PC-9 (cell line): Measurements from ENCODE around the gene COPZ1. TPM values are rescaled to one million over a fixed set of nuclear protein-coding genes. Genes with fewer than 3 reads are reported as not detected.
A peak's percentile ranks its signal among the peaks of the same experiment; 100 is the strongest.

Experiments used
- BruUV-seq: library from RNA; stranded (reverse); fragments of 400-500 nt; replicated peaks from 2 replicates; lab custom pipeline; 2021; lab: Mats Ljungman, UMichigan
- CTCF ChIA-PET: fragments of 300-600 bp; sonication (Branson Sonifier 250); formaldehyde crosslinking; loops from one replicate; lab custom pipeline; 2022; ENCODE audit warnings: antibody characterized with exemption; lab: Charles Lee
- POLR2A ChIA-PET: fragments of 300-600 bp; sonication (Branson Sonifier 250); formaldehyde crosslinking; loops from one replicate; lab custom pipeline; 2022; ENCODE audit warnings: antibody characterized with exemption; ENCODE audit not compliant: unreplicated experiment; lab: Charles Lee
- DNase-seq, 2 experiments: peaks; one replicate each; pipeline versions ENCODE4 v3.0.0 to v3.0.0-alpha.2; 2015 to 2022; ENCODE audit warnings: mixed read lengths in 1 of 2
- H2AFZ ChIP-seq: fragments of 200-600 bp; sonication (generic); 2 replicates; pipeline ENCODE4 v1.8.1; 2017; ENCODE audit warnings: antibody characterized with exemption
- H3F3A ChIP-seq: fragments of 200-600 bp; sonication (generic); 2 replicates; pipeline ENCODE4 v1.8.1; 2017; ENCODE audit warnings: antibody characterized with exemption, mild to moderate bottlenecking, low read depth; ENCODE audit not compliant: insufficient read depth
- H3K27ac ChIP-seq: fragments of 200-600 bp; sonication (generic); 2 replicates; pipeline ENCODE4 v1.6.1; 2016; ENCODE audit warnings: mixed run types
- H3K27me3 ChIP-seq: fragments of 200-600 bp; sonication (generic); 2 replicates; pipeline ENCODE4 v1.6.1; 2016; ENCODE audit warnings: low read depth, mixed run types; ENCODE audit not compliant: insufficient read depth
- H3K36me3 ChIP-seq: fragments of 200-600 bp; sonication (generic); 2 replicates; pipeline ENCODE4 v1.6.1; 2016; ENCODE audit warnings: low read depth, mixed run types
- H3K4me1 ChIP-seq: fragments of 200-600 bp; sonication (generic); replicated peaks from 2 replicates; pipeline ENCODE4 v1.6.1; 2016; ENCODE audit warnings: mixed run types; ENCODE audit not compliant: insufficient read depth
- H3K4me2 ChIP-seq: fragments of 200-600 bp; sonication (generic); 2 replicates; pipeline ENCODE4 v1.6.1; 2017; ENCODE audit warnings: mixed run types
- H3K4me3 ChIP-seq: fragments of 200-600 bp; sonication (generic); 2 replicates; pipeline ENCODE4 v1.6.1; 2016; ENCODE audit warnings: mixed run types
- H3K79me2 ChIP-seq: fragments of 200-600 bp; sonication (generic); 2 replicates; pipeline ENCODE4 v1.6.1; 2017; ENCODE audit warnings: low read depth, mixed run types
- H3K9me2 ChIP-seq: fragments of 200-600 bp; sonication (generic); 2 replicates; pipeline ENCODE4 v1.8.1; 2017; ENCODE audit warnings: mild to moderate bottlenecking; ENCODE audit not compliant: insufficient read depth
- H3K9me3 ChIP-seq: fragments of 200-600 bp; sonication (generic); 2 replicates; pipeline ENCODE4 v1.8.1; 2016; ENCODE audit warnings: low read depth; ENCODE audit not compliant: insufficient read depth
- H4K20me1 ChIP-seq: fragments of 200-600 bp; sonication (generic); 2 replicates; pipeline ENCODE4 v1.8.1; 2017; ENCODE audit not compliant: insufficient read depth
- CTCF ChIP-seq: fragments of 200-600 bp; sonication (generic); conservative IDR thresholded peaks from 2 replicates; pipeline ENCODE4 v1.6.1; 2017; ENCODE audit warnings: mixed run types, antibody characterized with exemption, mild to moderate bottlenecking, moderate library complexity
- EZH2 ChIP-seq: fragments of 200-600 bp; sonication (generic); IDR thresholded peaks from 2 replicates; pipeline ENCODE4 v1.8.0; 2017; ENCODE audit warnings: antibody characterized with exemption, low read depth
- intact Hi-C: fragments of 100-400 bp; cut with micrococcal nuclease; formaldehyde crosslinking; loops from one replicate; pipeline ENCODE4 v1.10.0; 2022; ENCODE audit not compliant: unreplicated experiment
- total RNA-seq: library from RNA; stranded (reverse); gene quantifications from 2 replicates; pipeline ENCODE4 v1.2.3, GENCODE V29; 2021

Gene COPZ1
- total RNA-seq, 1 experiment from 2014 or later: 232 TPM

- no peak within 1 kb of the TSS for H3K4me2 ChIP-seq
- H3K79me2 ChIP-seq: no peaks in the 10 kb centered on the region
- no peak within 1 kb of the TSS for H2AFZ ChIP-seq
- no peaks in the 10 kb centered on the region for H3K9me3 ChIP-seq
- H3K27ac ChIP-seq: no peak within 1 kb of the TSS
- POLR2A ChIA-PET: no interaction called here
- no TSS peak for BruUV-seq
- no peaks in the 10 kb centered on the region for H3K36me3 ChIP-seq
- intact Hi-C loops: loop anchor here (10.0 kb wide), 1 partner anchor 110 kb away; no protein-coding TSS in a partner anchor
- no peaks in the 10 kb centered on the region for H3K27me3 ChIP-seq
- H3F3A ChIP-seq: peaks cover 18% of the 10 kb centered on the region; the same call in 1 of the 2 replicates
- DNase-seq: no peak
- peaks cover 19% of the 10 kb centered on the region for H3K4me1 ChIP-seq
- TF ChIP-seq EZH2: no peak
- no peak for TF ChIP-seq CTCF
- CTCF ChIA-PET: no interaction called here
- H4K20me1 ChIP-seq: no peaks in the 10 kb centered on the region
- no peaks in the 10 kb centered on the region for H3K9me2 ChIP-seq
- no peak within 1 kb of the TSS for H3K4me3 ChIP-seq
Observed at GRCh38 chr12:54364413-54364812, 39.5 kb downstream of the COPZ1 start, which contains the start of gene GPR84. GPR84 (minus strand) TSS chr12:54364486; CDS start chr12:54363851, 635 bp downstream.

DNA sequence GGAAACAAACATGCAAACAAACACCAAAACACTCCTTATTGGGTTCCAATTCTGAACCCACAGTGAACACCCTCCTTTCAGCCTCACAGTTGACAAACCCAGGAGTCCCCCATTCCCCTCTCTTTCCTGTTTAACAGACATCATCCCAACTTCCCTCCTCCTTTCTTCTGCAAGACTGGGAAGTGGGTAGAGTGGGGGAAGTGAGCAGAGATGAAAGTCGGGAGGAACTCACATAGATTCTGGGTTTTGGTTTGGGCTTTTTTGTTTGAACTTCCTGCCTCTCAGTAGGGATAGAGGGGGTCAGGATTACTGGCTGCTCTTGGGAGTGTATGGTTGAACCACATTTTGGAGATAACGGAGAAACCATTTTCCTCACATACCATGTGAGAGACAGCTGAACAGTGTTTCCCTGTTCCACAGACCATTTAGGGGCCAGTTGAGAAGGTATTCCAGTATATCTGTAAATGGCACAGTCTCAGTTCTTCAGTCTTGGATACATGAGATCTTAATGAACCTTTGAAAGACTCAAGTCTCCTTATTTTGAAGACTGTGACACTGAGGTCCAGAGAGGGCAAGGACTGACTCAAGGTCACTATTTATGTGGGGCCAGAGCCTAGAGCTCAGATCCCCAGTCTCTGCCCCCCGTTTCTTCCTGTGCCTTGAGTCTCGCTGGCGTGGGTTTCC is 43.2 kb downstream of the COPZ1 start:
- ChIA-PET CTCF (interaction anchor here (0.5 to 1.5 kb wide), 5 partner anchors 8 to 41 kb away, joined by 3 to 8 read pairs (median 5); no protein-coding TSS in a partner anchor), POLR2A (interaction anchor here (0.5 to 0.7 kb wide), 2 partner anchors 12 to 33 kb away, joined by 3 to 7 read pairs; no protein-coding TSS in a partner anchor)
- intact Hi-C loops: loop anchor here (1.0 to 10.0 kb wide), 3 partner anchors 71 to 148 kb away; no protein-coding TSS in a partner anchor
- Histone ChIP-seq H2AFZ (no peak overlapping the region), H3K9me2 (no peaks in the 10 kb centered on the region), H4K20me1 (no peaks in the 10 kb centered on the region), H3K36me3 (no peaks in the 10 kb centered on the region), H3K27me3 (no peaks in the 10 kb centered on the region), H3K4me3 (no peak overlapping the region), H3K4me2 (peak overlapping the region; percentile 46), H3F3A (peaks cover 11% of the 10 kb centered on the region; the same call in 1 of the 2 replicates), H3K27ac (no peak overlapping the region), H3K79me2 (no peaks in the 10 kb centered on the region), H3K4me1 (peaks cover 5% of the 10 kb centered on the region; the same call in 1 of the 2 replicates), H3K9me3 (no peaks in the 10 kb centered on the region)
- no peak for TF ChIP-seq EZH2
- TF ChIP-seq CTCF: no peak
- BruUV-seq: no TSS peak
- no peak for DNase-seq

- BruUV-seq: no TSS peak
- Histone ChIP-seq H3K27ac (no peak overlapping the region), H3K4me1 (peaks cover 13% of the 10 kb centered on the region), H3K36me3 (no peaks in the 10 kb centered on the region), H4K20me1 (no peaks in the 10 kb centered on the region), H3F3A (peaks cover 18% of the 10 kb centered on the region; the same call in 1 of the 2 replicates), H3K4me2 (peak overlapping the region; percentile 46), H3K9me3 (no peaks in the 10 kb centered on the region), H3K4me3 (no peak overlapping the region), H2AFZ (no peak overlapping the region), H3K79me2 (no peaks in the 10 kb centered on the region), H3K27me3 (no peaks in the 10 kb centered on the region), H3K9me2 (no peaks in the 10 kb centered on the region)
- TF ChIP-seq CTCF (peak; percentile 93), EZH2 (no peak)
- DNase-seq: peak; percentile 72 to 84
- intact Hi-C loops: loop anchor here (1.0 to 10.0 kb wide), 4 partner anchors 10 to 149 kb away; no protein-coding TSS in a partner anchor
- CTCF ChIA-PET: interaction anchor here (0.5 to 1.5 kb wide), 6 partner anchors 9 to 826 kb away, joined by 3 to 8 read pairs (median 4); no protein-coding TSS in a partner anchor
- POLR2A ChIA-PET: interaction anchor here (0.5 to 0.7 kb wide), 2 partner anchors 11 to 33 kb away, joined by 3 to 7 read pairs; no protein-coding TSS in a partner anchor
Observed at GRCh38 chr12:54368709-54369596, 44.0 kb downstream of the COPZ1 start.
